EL (cell line): ENCODE measurements around the gene PRODH2.
"Not testable (repeated sequence)": the region's sequence is repeated elsewhere in the genome, so short reads cannot be mapped to it uniquely, and the experiment has no call there.

Experiments used
- DNase-seq: peaks from one replicate; pipeline ENCODE4 v3.0.0-alpha.2; 2016

The PRODH2 gene

GRCh38 chr19:35777961-35778360 is 34.7 kb downstream of the PRODH2 start:
- no peak for DNase-seq

GRCh38 chr19:35777086-35777841 is 35.4 kb downstream of the PRODH2 start:
- DNase-seq: no peak

GRCh38 chr19:35776102-35776788 is 36.4 kb downstream of the PRODH2 start:
- DNase-seq: no peak

- peak; percentile 97 for DNase-seq
Observed at GRCh38 chr19:35775298-35776101, 37.1 kb downstream of the PRODH2 start, which contains the start of gene ARHGAP33. ARHGAP33 (plus strand) TSS chr19:35775564; CDS start chr19:35775659, 95 bp downstream.

- no peak for DNase-seq
Observed at GRCh38 chr19:35775046-35775297, 37.7 kb downstream of the PRODH2 start.

- no peak for DNase-seq
Observed at GRCh38 chr19:35774274-35775045, 38.2 kb downstream of the PRODH2 start.

GRCh38 chr19:35773020-35773806 is 39.4 kb downstream of the PRODH2 start:
- DNase-seq: no peak

- DNase-seq: not testable (repeated sequence)
Observed at GRCh38 chr19:35772362-35772761, 40.3 kb downstream of the PRODH2 start.

GRCh38 chr19:35768082-35768421 is 44.6 kb downstream of the PRODH2 start:
- DNase-seq: no peak

- DNase-seq: no peak
Observed at GRCh38 chr19:35767288-35768081, 45.2 kb downstream of the PRODH2 start.

- no peak for DNase-seq
Observed at GRCh38 chr19:35766571-35767104, 46.0 kb downstream of the PRODH2 start.

GRCh38 chr19:35764432-35765315 is 48.0 kb downstream of the PRODH2 start:
- no peak for DNase-seq

- peak; percentile 29 for DNase-seq
Observed at GRCh38 chr19:35760711-35761349, 51.8 kb downstream of the PRODH2 start.

- DNase-seq: no peak
Observed at GRCh38 chr19:35759697-35760096, 52.9 kb downstream of the PRODH2 start.

GRCh38 chr19:35757749-35758608 is 54.7 kb downstream of the PRODH2 start, which contains the start of gene PROSER3:
PROSER3 (plus strand) TSS chr19:35758176; CDS start chr19:35758216, 40 bp downstream.
- DNase-seq: peak; percentile 100

GRCh38 chr19:35757231-35757748 is 55.4 kb downstream of the PRODH2 start:
- peak; percentile 96 for DNase-seq

GRCh38 chr19:35756377-35757230 is 56.0 kb downstream of the PRODH2 start, which contains the start of gene HSPB6:
HSPB6 (minus strand) TSS chr19:35757029; CDS start chr19:35757008, 21 bp downstream.
- peak; percentile 67 for DNase-seq
